ENCODE measurements around the gene ALK. TPM values are rescaled to one million over a fixed set of nuclear protein-coding genes. Genes with fewer than 3 reads are reported as not detected.

ALK gene
- total RNA-seq, 8 experiments from 2014 or later: 0.49 to 8.8 (median 3.8) TPM

DNA sequence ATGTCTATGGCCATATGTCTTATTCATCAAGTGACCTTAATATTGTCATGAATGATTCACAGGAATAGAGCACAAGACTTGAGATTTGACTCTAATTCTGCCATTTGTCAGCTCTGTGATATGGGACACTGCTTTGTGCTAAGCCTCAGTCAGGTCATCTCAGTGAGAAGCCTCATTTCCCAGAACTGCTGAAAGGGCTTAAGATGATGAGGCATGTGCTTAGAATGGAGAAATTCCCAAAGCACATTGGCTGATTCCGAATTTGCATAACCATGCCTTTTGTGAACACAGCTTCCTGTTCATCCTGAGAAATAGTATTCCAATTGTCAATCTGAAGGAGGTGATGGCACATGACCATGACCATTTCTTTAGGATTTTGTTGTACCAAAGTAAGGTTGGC, 218.1 kb downstream of the ALK start:
- in situ Hi-C loops (cut with MboI; ENCODE audit: low pct_unique_long_range_greater_than_20kb in 2 of 9, low sequenced_read_pairs in 9 of 9, unreplicated experiment in 9 of 9): no loop called here
- WGBS, 10 experiments: 29 to 100% (median 80%) methylated on average over 1 of the region's 1 CpG; no CpG with 5 or more reads in 5 of the 10 experiments
- ATAC-seq (replicated peaks in 6 of 8): peak in 1 of 8 experiments; percentile 26

DNA sequence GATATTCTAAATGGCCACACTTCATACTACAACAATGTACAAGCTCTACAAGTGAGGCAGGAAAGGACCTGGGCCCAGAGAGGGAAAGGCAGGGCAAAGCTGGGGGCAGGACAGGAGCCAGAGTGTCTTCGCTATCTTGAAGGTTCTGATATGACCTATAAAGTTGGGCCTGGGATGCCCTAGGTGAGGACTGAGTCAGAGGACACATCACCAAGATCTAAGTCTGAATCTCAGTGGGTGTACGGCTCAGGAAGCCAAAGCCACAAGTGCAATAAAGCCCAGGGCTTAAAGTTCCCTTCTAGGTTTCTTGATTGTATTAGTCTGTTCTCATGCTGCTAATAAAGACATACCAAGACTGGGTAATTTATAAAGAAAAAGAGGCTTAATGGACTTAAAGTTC, 219.1 kb downstream of the ALK start:
- Histone ChIP-seq H3K4me3 (no peak overlapping the region), H3K27ac (no peak overlapping the region), H3K4me1 (replicated peaks in 1 of 2) (peaks cover 4 to 14% of the 10 kb centered on the region in 2 donors)
- in situ Hi-C loops (cut with MboI; ENCODE audit: low pct_unique_long_range_greater_than_20kb in 2 of 9, low sequenced_read_pairs in 9 of 9, unreplicated experiment in 9 of 9): no loop called here
- no peak for ATAC-seq (replicated peaks in 6 of 8)
- 57 to 100% (median 96%) methylated on average over 1 to 2 of the region's 2 CpGs; no CpG with 5 or more reads in 2 of the 10 experiments for WGBS, 10 experiments

More for the DNA sequence above, 218.1 kb downstream of the ALK start:
- peaks cover 4 to 14% of the 10 kb centered on the region in 2 donors for H3K4me1 ChIP-seq (replicated peaks in 1 of 2)
- H3K27ac ChIP-seq: no peak overlapping the region
- no peak overlapping the region for H3K4me3 ChIP-seq

DNA sequence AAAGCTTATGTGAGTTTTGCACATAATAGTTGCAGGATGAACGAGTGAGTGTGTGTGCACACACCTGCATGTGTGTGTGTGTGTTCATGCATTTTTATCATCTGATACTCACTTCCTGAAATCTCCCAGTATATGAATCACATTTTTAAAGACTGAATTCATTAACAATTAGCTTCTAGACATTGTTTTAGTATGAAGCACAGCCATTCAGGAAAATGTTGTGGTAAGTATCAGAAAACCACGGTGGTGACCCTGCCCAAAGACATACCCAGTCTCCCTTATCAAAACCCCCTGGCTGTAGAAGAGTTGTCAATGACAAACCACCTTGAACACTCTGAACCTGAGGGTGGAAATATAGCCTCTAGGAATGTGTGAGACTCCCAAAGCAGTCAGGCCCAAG, 220.8 kb downstream of the ALK start:
- in situ Hi-C loops (cut with MboI; ENCODE audit: low pct_unique_long_range_greater_than_20kb in 2 of 9, low sequenced_read_pairs in 9 of 9, unreplicated experiment in 9 of 9): no loop called here
- H3K4me1 ChIP-seq (replicated peaks in 1 of 2): peaks cover 0 to 6% of the 10 kb centered on the region in 2 donors
- WGBS, 10 experiments: 0 to 100% (median 80%) methylated on average over 1 to 2 of the region's 2 CpGs; no CpG with 5 or more reads in 1 of the 10 experiments
- no peak overlapping the region for H3K4me3 ChIP-seq
- no peak for ATAC-seq (replicated peaks in 6 of 8)
- H3K27ac ChIP-seq: no peak overlapping the region

DNA sequence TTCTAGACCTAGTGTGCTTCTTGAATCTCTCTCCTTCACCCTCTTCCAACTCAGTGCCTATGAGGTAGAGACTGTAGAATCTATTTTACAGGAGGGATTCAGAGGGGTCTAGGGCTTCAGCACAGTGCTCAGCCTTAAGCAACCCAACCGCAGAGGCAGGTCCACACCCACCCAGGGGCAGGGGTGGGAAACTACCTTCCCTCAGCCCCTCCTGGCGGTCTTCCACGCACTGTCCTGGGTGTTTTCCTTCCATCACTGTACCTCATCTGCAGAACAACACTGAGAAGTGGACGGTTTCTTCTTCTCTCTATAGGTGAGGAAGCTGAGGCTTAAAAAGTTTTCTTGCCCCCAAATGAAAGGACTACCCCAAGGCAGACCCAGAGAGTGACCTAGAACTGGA, 222.3 kb downstream of the ALK start:
- ATAC-seq (replicated peaks in 6 of 8): no peak
- in situ Hi-C loops (cut with MboI; ENCODE audit: low pct_unique_long_range_greater_than_20kb in 2 of 9, low sequenced_read_pairs in 9 of 9, unreplicated experiment in 9 of 9): no loop called here

DNA sequence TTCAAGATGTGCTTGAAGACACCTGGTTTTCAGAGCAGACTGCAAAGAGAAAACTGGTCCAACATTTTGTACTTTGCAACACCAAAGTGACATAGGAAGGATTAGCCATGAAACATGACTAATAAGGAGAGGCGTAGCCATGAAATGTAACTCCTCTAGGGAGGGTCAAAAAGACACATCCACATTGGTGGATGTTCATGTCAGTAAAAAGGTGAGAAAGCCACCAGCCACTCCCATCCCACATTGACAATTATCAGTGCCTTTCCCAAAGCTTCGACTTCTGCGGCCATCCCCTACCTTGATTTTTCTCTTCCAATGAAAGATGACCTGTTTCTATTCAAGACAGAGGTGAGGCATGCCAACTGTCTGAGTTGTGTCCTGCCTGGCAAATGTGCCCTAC, 223.2 kb downstream of the ALK start:
- peak in 2 of 8 experiments; percentile 69 to 87 for ATAC-seq (replicated peaks in 6 of 8)
- 86 to 100% (median 93%) methylated on average over 1 to 3 of the region's 3 CpGs; no CpG with 5 or more reads in 4 of the 10 experiments for WGBS, 10 experiments

More for the DNA sequence above, 222.3 kb downstream of the ALK start:
- Histone ChIP-seq H3K4me1 (replicated peaks in 1 of 2) (peaks cover 0 to 6% of the 10 kb centered on the region in 2 donors), H3K27ac (no peak overlapping the region), H3K4me3 (no peak overlapping the region)
- 48 to 100% (median 90%) methylated on average over 1 to 4 of the region's 4 CpGs; no CpG with 5 or more reads in 2 of the 10 experiments for WGBS, 10 experiments

DNA sequence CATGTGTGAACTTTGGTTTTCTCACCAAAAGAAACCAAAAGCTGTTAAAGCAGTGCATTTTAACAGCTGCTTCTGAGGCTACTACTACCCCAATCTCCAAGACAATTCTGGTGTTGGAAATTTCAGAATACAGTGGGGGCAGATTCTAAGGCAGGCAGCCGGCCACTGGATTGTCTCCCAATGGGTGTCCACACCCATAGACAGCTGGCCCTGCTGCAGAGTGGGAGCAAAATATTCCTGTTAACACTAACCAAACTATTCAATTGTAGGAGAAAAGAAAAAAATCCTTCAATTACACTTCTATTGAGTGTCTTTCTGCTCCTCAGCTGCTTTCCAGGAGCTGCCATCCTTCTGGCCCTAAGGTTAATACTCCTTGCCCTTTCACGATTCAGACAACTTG, 223.7 kb downstream of the ALK start:
- in situ Hi-C loops (cut with MboI; ENCODE audit: low pct_unique_long_range_greater_than_20kb in 2 of 9, low sequenced_read_pairs in 9 of 9, unreplicated experiment in 9 of 9): no loop called here
- no peaks in the 10 kb centered on the region for H3K4me1 ChIP-seq (replicated peaks in 1 of 2)
- no peak overlapping the region for H3K27ac ChIP-seq
- ATAC-seq (replicated peaks in 6 of 8): peak in 2 of 8 experiments; percentile 60 to 97
- WGBS, 10 experiments: 0 to 71% (median 8%) methylated on average over 1 to 2 of the region's 2 CpGs; no CpG with 5 or more reads in 5 of the 10 experiments
- H3K4me3 ChIP-seq: no peak overlapping the region

More for the DNA sequence above, 223.2 kb downstream of the ALK start:
- H3K4me1 ChIP-seq (replicated peaks in 1 of 2): peaks cover 0 to under 1% of the 10 kb centered on the region in 2 donors
- no peak overlapping the region for H3K4me3 ChIP-seq
- H3K27ac ChIP-seq: no peak overlapping the region
- in situ Hi-C loops (cut with MboI; ENCODE audit: low pct_unique_long_range_greater_than_20kb in 2 of 9, low sequenced_read_pairs in 9 of 9, unreplicated experiment in 9 of 9): no loop called here

DNA sequence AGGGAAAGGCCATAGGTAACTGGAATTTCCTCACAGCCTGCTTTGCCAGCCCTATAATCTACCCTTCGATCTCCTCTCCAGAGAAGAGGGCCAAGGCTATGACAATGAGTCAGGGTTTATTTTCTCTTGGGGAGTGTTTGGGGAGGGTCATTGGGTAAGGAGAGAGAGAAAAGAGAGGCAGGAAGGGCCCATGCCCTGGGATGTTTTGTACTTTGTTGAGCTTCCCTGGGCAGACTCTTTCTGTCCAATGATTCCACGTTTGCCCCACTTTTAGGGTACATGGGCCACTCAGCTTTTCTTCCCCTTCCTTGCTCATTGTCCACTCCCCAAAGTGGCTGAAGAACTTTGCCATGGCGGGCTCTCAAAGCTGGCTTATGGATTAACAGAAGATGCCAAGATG, 224.2 kb downstream of the ALK start:
- WGBS, 10 experiments: 14 to 100% (median 84%) methylated on average over 1 to 3 of the region's 3 CpGs; no CpG with 5 or more reads in 1 of the 10 experiments
- in situ Hi-C loops (cut with MboI; ENCODE audit: low pct_unique_long_range_greater_than_20kb in 2 of 9, low sequenced_read_pairs in 9 of 9, unreplicated experiment in 9 of 9): no loop called here
- no peak overlapping the region for H3K27ac ChIP-seq
- no peak for ATAC-seq (replicated peaks in 6 of 8)
- no peaks in the 10 kb centered on the region for H3K4me1 ChIP-seq (replicated peaks in 1 of 2)
- no peak overlapping the region for H3K4me3 ChIP-seq

DNA sequence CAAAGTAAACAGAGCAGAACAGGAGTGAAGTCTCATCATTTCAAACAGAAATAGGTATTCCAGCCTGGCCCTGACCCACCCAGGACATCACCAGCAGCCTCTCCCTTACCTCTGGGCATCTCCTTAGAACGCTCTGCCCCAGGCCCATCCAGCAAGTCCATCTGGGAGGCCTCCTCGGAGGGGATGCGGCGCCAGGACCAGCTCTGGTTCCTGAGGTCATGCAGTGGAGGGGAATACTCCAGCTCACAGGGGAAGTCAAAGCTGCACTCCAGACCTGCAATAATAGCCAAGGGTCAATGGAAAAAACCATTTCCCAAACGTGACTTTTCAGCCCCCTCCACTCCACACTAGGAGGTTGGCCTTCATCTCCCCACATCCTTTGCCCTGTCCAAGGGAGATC, 226.6 kb downstream of the ALK start:
- H3K27ac ChIP-seq: no peak overlapping the region
- no peaks in the 10 kb centered on the region for H3K4me1 ChIP-seq (replicated peaks in 1 of 2)
- in situ Hi-C loops (cut with MboI; ENCODE audit: low pct_unique_long_range_greater_than_20kb in 2 of 9, low sequenced_read_pairs in 9 of 9, unreplicated experiment in 9 of 9): no loop called here
- ATAC-seq (replicated peaks in 6 of 8): no peak
- WGBS, 10 experiments: 60 to 97% (median 90%) methylated on average over 1 to 5 of the region's 5 CpGs; no CpG with 5 or more reads in 3 of the 10 experiments
- no peak overlapping the region for H3K4me3 ChIP-seq

DNA sequence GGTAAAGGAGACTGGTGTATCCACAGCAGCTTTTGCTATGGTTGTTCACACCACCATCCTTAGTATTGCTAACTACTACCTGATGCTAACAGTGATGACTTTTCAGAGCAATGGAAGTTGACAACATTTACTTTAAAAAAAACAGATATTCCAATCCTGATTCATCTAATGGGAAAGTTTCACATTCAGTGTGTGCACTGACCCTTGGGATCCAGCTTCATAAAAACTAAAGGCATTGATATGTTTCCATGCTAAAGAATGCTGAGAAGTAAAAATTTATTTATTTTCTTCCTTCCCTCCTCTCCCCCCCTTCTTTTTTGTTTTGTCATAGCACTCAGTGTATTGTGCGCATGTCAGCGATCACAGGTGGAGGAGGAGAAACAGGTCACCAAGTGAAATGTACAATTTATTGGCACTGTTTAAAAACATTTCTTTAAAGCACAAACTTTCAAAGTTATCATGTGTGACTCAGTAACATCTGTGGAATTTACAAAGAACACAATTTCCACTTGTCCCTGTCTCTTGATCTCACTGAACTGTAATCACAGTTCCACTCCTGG, 229.9 kb downstream of the ALK start:
- 83 to 100% (median 100%) methylated on average over 1 to 2 of the region's 2 CpGs; no CpG with 5 or more reads in 1 of the 10 experiments for WGBS, 10 experiments
- Histone ChIP-seq H3K4me3 (no peak overlapping the region), H3K27ac (no peak overlapping the region), H3K4me1 (replicated peaks in 1 of 2) (no peaks in the 10 kb centered on the region)
- in situ Hi-C loops (cut with MboI; ENCODE audit: low pct_unique_long_range_greater_than_20kb in 2 of 9, low sequenced_read_pairs in 9 of 9, unreplicated experiment in 9 of 9): no loop called here
- ATAC-seq (replicated peaks in 6 of 8): no peak

DNA sequence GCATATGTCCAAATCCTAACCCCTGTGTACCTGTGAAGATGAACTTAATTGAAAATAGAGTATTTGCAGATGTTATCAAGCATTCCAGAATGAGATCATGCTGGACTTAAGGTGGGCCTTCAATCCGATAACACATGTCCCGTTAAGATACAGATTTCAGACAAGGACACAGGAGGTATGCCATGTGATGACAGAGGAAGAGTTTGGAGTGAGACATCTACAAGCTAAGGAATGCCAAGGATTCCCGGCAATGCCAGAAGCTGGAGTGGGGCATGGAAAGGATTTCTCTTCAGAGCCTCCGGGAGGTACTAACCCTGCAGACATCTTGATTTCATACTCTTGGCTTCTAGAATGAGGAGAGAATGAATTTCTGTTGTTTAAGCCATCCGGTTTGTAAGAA, 231.7 kb downstream of the ALK start:
- no peaks in the 10 kb centered on the region for H3K4me1 ChIP-seq (replicated peaks in 1 of 2)
- no peak overlapping the region for H3K4me3 ChIP-seq
- H3K27ac ChIP-seq: no peak overlapping the region
- WGBS, 10 experiments: 0 to 100% (median 83%) methylated on average over 1 to 5 of the region's 5 CpGs; no CpG with 5 or more reads in 1 of the 10 experiments
- in situ Hi-C loops (cut with MboI; ENCODE audit: low pct_unique_long_range_greater_than_20kb in 2 of 9, low sequenced_read_pairs in 9 of 9, unreplicated experiment in 9 of 9): no loop called here
- ATAC-seq (replicated peaks in 6 of 8): no peak

DNA sequence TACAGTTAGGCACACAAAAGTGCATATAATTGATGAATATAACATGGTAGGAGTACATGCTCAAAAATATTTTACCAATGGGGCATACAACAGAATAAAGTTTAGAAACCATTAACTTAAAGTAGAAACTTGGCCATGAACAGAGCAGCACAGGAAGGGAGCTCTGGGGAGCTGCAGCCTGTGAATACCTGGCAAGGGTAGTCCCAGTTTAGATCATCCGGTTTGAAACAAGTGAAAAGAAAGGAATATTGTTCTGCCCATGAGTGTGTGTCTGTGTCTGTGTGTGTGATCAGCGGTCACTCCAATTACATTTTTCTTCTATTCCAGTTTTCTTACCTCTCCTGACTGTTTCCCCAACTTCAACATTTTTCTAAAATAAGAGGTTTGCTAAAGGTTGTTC, 233.0 kb downstream of the ALK start:
- 24 to 100% (median 69%) methylated on average over 1 to 2 of the region's 2 CpGs; no CpG with 5 or more reads in 5 of the 10 experiments for WGBS, 10 experiments
- Histone ChIP-seq H3K27ac (no peak overlapping the region), H3K4me3 (no peak overlapping the region), H3K4me1 (replicated peaks in 1 of 2) (peaks cover 0 to 2% of the 10 kb centered on the region in 2 donors)
- in situ Hi-C loops (cut with MboI; ENCODE audit: low pct_unique_long_range_greater_than_20kb in 2 of 9, low sequenced_read_pairs in 9 of 9, unreplicated experiment in 9 of 9): no loop called here
- ATAC-seq (replicated peaks in 6 of 8): no peak

DNA sequence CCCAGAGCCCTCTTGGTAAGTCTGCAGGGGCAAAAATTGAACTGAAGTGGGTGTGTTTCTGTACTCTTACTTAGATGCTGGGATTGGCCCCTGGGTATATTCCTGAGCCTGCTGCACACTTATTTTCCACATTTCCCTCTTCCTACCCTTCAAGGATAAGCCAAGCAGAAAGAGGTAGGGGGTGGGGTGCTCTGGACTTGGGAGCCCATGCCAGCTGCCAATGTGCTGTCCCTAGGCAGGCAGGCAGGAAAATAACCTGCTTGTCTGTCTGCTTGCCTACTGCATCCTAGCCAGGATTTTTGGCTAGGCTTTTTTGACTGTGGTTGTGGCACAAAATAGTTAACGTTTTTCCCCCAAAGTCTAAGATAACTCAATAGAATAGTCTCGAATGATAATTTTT, 234.3 kb downstream of the ALK start:
- Histone ChIP-seq H3K4me3 (no peak overlapping the region), H3K4me1 (replicated peaks in 1 of 2) (peaks cover 0 to 2% of the 10 kb centered on the region in 2 donors), H3K27ac (no peak overlapping the region)
- WGBS, 10 experiments: 17 to 100% (median 75%) methylated on average over 1 to 2 of the region's 2 CpGs; no CpG with 5 or more reads in 1 of the 10 experiments
- ATAC-seq (replicated peaks in 6 of 8): no peak
- in situ Hi-C loops (cut with MboI; ENCODE audit: low pct_unique_long_range_greater_than_20kb in 2 of 9, low sequenced_read_pairs in 9 of 9, unreplicated experiment in 9 of 9): no loop called here

DNA sequence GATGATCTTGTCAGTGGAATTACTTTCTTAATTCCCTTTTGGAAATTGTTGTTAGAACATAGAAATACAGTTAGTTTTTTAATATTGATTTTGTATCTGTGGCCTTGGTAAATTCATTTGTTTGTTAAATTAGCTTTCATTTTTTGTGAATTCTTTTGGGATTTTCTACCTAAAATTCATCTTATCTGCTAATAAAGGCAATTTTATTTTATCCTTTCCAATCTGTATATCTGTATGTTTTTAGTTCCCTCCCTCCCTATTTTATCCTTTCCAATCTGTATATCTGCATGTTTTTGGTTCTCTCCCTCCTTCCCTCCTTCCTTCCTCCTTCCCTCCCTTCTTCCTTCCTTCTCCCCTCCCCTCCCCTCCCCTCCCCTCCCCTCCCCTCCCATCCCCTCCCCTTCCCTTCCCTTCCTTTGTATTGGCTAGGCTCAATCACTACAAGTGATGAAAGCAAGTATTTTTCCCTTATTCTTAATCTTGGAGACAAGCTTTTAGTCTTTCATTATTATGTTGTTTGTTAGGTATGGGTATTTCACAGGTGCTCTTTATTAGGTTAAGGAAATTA, 244.4 kb downstream of the ALK start:
- ATAC-seq (replicated peaks in 6 of 8): no peak
- Histone ChIP-seq H3K27ac (no peak overlapping the region), H3K4me3 (no peak overlapping the region), H3K4me1 (replicated peaks in 1 of 2) (no peaks in the 10 kb centered on the region)
- in situ Hi-C loops (cut with MboI; ENCODE audit: low pct_unique_long_range_greater_than_20kb in 2 of 9, low sequenced_read_pairs in 9 of 9, unreplicated experiment in 9 of 9): no loop called here

DNA sequence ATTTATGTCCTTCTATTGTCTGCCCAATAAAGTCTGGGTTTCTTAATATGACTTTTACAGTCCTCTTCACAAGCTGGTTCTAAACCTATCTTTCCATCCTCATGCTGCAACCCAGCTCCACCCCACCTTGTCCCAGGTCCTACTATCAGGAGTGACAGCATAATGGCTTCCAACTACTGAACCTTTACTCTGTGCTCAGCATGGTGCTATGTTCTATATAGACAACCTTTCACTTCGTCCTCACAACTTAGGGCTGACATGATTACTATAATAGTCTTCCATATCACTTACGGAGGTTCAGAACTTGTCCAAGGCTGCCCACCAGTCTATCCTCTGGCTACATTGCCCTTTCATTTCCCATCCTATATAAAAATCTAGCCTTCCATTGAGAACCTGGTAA, 256.8 kb downstream of the ALK start:
- no peak overlapping the region for H3K27ac ChIP-seq
- 13 to 100% (median 71%) methylated on average over 1 to 2 of the region's 2 CpGs; no CpG with 5 or more reads in 2 of the 10 experiments for WGBS, 10 experiments
- in situ Hi-C loops (cut with MboI; ENCODE audit: low pct_unique_long_range_greater_than_20kb in 2 of 9, low sequenced_read_pairs in 9 of 9, unreplicated experiment in 9 of 9): no loop called here
- ATAC-seq (replicated peaks in 6 of 8): no peak
- H3K4me3 ChIP-seq: no peak overlapping the region
- H3K4me1 ChIP-seq (replicated peaks in 1 of 2): no peaks in the 10 kb centered on the region
